Breast epithelium (tissue), 3 donors: ENCODE data around the gene PNMA1.

ENCODE experiments used
- POLR2AphosphoS5 ChIP-seq, 3 donors: sonication (generic); formaldehyde crosslinking; IDR thresholded peaks; one replicate each; pipeline ENCODE4 v1.6.1; 2017; ENCODE audit warnings: antibody characterized with exemption in 3 of 3
- TF ChIP-seq, protein P1 (sequence below), 3 donors: fragments of 450-650 bp; IDR thresholded peaks; one replicate each; pipeline ENCODE4 v1.5.1; 2016 to 2017; ENCODE audit warnings: antibody characterized with exemption in 3 of 3, mild to moderate bottlenecking in 3 of 3, moderate library complexity in 3 of 3

DNA sequence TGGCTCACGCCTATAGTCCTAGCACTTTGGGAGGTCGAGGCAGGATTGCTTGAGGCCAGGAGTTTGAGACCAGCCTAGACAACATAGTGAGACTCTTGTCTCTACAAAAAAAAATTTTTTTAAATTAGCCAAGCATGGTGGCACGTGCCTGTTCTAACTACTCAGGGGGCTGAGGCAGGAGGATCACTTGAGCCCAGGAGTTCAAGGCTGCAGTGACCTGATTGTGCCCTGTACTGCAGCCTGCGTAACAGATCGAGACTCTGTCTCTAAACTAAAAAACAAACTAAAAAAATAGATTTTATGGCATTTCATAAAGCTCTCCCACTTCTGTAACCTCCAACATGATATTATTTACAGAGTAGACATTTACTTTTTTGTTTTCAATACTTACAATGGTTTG is 29.6 kb downstream of the PNMA1 start:
- no peak for TF ChIP-seq POLR2AphosphoS5 (IDR thresholded peaks at IDR 0.05)
- TF ChIP-seq, protein P1, sequence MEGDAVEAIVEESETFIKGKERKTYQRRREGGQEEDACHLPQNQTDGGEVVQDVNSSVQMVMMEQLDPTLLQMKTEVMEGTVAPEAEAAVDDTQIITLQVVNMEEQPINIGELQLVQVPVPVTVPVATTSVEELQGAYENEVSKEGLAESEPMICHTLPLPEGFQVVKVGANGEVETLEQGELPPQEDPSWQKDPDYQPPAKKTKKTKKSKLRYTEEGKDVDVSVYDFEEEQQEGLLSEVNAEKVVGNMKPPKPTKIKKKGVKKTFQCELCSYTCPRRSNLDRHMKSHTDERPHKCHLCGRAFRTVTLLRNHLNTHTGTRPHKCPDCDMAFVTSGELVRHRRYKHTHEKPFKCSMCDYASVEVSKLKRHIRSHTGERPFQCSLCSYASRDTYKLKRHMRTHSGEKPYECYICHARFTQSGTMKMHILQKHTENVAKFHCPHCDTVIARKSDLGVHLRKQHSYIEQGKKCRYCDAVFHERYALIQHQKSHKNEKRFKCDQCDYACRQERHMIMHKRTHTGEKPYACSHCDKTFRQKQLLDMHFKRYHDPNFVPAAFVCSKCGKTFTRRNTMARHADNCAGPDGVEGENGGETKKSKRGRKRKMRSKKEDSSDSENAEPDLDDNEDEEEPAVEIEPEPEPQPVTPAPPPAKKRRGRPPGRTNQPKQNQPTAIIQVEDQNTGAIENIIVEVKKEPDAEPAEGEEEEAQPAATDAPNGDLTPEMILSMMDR (IDR thresholded peaks at IDR 0.05): no peak
